ENCODE measurements around the gene TLCD4. TPM values are rescaled to one million over a fixed set of nuclear protein-coding genes. Genes with fewer than 3 reads are reported as not detected.

Gene TLCD4
- total RNA-seq, 3 donors from 2014 or later: 53.4 to 77.3 (median 55.1) TPM

- no peak for TF ChIP-seq CTCF (IDR thresholded peaks at IDR 0.05)
- H3K4me3 ChIP-seq: no peak overlapping the region
- no peaks in the 10 kb centered on the region for H3K9me3 ChIP-seq
- H3K4me1 ChIP-seq (ENCODE audit: low read depth): peaks cover 7% of the 10 kb centered on the region
- ATAC-seq: peak; percentile 68
- DNase-seq: no peak
- H3K36me3 ChIP-seq (ENCODE audit: low read depth): no peaks in the 10 kb centered on the region
- intact Hi-C loops (cut with DNase I, micrococcal nuclease): no loop called here
Observed at GRCh38 chr1:95096218-95096841, 20.8 kb upstream of the TLCD4 start.

- intact Hi-C loops (cut with DNase I, micrococcal nuclease): no loop called here
- ATAC-seq: peak; percentile 54
Observed at GRCh38 chr1:95097426-95097825, 19.7 kb upstream of the TLCD4 start.

GRCh38 chr1:95098196-95098595 is 19.0 kb upstream of the TLCD4 start:
- H3K9me3 ChIP-seq: no peaks in the 10 kb centered on the region
- no peak overlapping the region for H3K4me3 ChIP-seq
- TF ChIP-seq CTCF (IDR thresholded peaks at IDR 0.05): no peak
- intact Hi-C loops (cut with DNase I, micrococcal nuclease): no loop called here
- peak; percentile 63 for ATAC-seq
- H3K4me1 ChIP-seq (ENCODE audit: low read depth): peaks cover 7% of the 10 kb centered on the region
- DNase-seq: no peak
- no peaks in the 10 kb centered on the region for H3K36me3 ChIP-seq (ENCODE audit: low read depth)

More at GRCh38 chr1:95097426-95097825, 19.7 kb upstream of the TLCD4 start:
- no peaks in the 10 kb centered on the region for H3K36me3 ChIP-seq (ENCODE audit: low read depth)
- H3K4me3 ChIP-seq: no peak overlapping the region
- no peak for DNase-seq
- TF ChIP-seq CTCF (IDR thresholded peaks at IDR 0.05): no peak
- H3K9me3 ChIP-seq: no peaks in the 10 kb centered on the region
- H3K4me1 ChIP-seq (ENCODE audit: low read depth): peaks cover 7% of the 10 kb centered on the region

GRCh38 chr1:95108792-95109191 is 8.4 kb upstream of the TLCD4 start:
- Histone ChIP-seq H3K4me1 (ENCODE audit: low read depth) (no peaks in the 10 kb centered on the region), H3K36me3 (ENCODE audit: low read depth) (no peaks in the 10 kb centered on the region), H3K4me3 (no peak overlapping the region), H3K9me3 (no peaks in the 10 kb centered on the region)
- intact Hi-C loops (cut with DNase I, micrococcal nuclease): no loop called here
- DNase-seq (no peak), ATAC-seq (no peak)
- no peak for TF ChIP-seq CTCF (IDR thresholded peaks at IDR 0.05)

- ATAC-seq (no peak), DNase-seq (no peak)
- Histone ChIP-seq H3K4me3 (no peak overlapping the region), H3K4me1 (ENCODE audit: low read depth) (no peaks in the 10 kb centered on the region), H3K36me3 (ENCODE audit: low read depth) (no peaks in the 10 kb centered on the region), H3K9me3 (no peaks in the 10 kb centered on the region)
- intact Hi-C loops (cut with DNase I, micrococcal nuclease): no loop called here
- TF ChIP-seq CTCF (IDR thresholded peaks at IDR 0.05): no peak
Observed at GRCh38 chr1:95111014-95111413, 6.1 kb upstream of the TLCD4 start.

- Histone ChIP-seq H3K4me3 (no peak overlapping the region), H3K36me3 (ENCODE audit: low read depth) (no peaks in the 10 kb centered on the region), H3K4me1 (ENCODE audit: low read depth) (no peaks in the 10 kb centered on the region), H3K9me3 (no peaks in the 10 kb centered on the region)
- intact Hi-C loops (cut with DNase I, micrococcal nuclease): no loop called here
- no peak for ATAC-seq
- TF ChIP-seq CTCF (IDR thresholded peaks at IDR 0.05): no peak
- DNase-seq: no peak
Observed at GRCh38 chr1:95113684-95114083, 3.5 kb upstream of the TLCD4 start.

All from mucosa of descending colon (tissue), 3 donors.